Common myeloid progenitor, CD34-positive (primary cell): ENCODE data around the gene PADI3.

ENCODE experiments used
- CTCF ChIA-PET: fragments of 350-600 bp; sonication (Branson Sonifier 250); formaldehyde crosslinking; loops from one replicate; lab custom pipeline; 2021; ENCODE audit warnings: antibody characterized with exemption; lab: Charles Lee
- POLR2A ChIA-PET: fragments of 350-600 bp; sonication (Branson Sonifier 250); formaldehyde crosslinking; loops from one replicate; lab custom pipeline; 2021; ENCODE audit warnings: antibody characterized with exemption; lab: Charles Lee
- DNase-seq, 3 donors: peaks; one replicate each; pipeline versions ENCODE4 v3.0.0 to v3.0.0-alpha.2; 2013
- H3K27ac ChIP-seq, 2 experiments: 1 replicate in 1 of 2; 2 replicates in 1 of 2; pipeline ENCODE4 v1.7.0; 2013; ENCODE audit warnings: inconsistent platforms in 2 of 2, low read length in 2 of 2, mild to moderate bottlenecking in 2 of 2, low read depth in 1 of 2, moderate library complexity in 1 of 2; ENCODE audit not compliant: severe bottlenecking in 2 of 2, insufficient read depth in 1 of 2, poor library complexity in 1 of 2
- H3K27me3 ChIP-seq, 5 experiments: replicated peaks in 2 of 5; 1 replicate in 3 of 5; 2 replicates in 2 of 5; pipeline versions ENCODE4 v1.6.1 to v1.7.0; 2013; ENCODE audit warnings: low read length in 4 of 5, mild to moderate bottlenecking in 2 of 5, moderate library complexity in 2 of 5, inconsistent platforms in 1 of 5; ENCODE audit not compliant: insufficient read depth in 5 of 5, control insufficient read depth in 4 of 5
- H3K36me3 ChIP-seq, 4 experiments: 1 replicate in 2 of 4; 2 replicates in 2 of 4; pipeline versions ENCODE4 v1.6.1 to v1.7.0; 2013; ENCODE audit warnings: low read length in 3 of 4, control low read depth in 1 of 4, mild to moderate bottlenecking in 1 of 4; ENCODE audit not compliant: control insufficient read depth in 4 of 4, insufficient read depth in 4 of 4
- H3K4me1 ChIP-seq, 4 experiments: 1 replicate in 3 of 4; 2 replicates in 1 of 4; pipeline versions ENCODE4 v1.6.1 to v1.7.1; 2013; ENCODE audit warnings: low read length in 3 of 4, mild to moderate bottlenecking in 3 of 4, control low read depth in 1 of 4, inconsistent platforms in 1 of 4, moderate library complexity in 1 of 4; ENCODE audit not compliant: control insufficient read depth in 4 of 4, insufficient read depth in 4 of 4; ENCODE audit errors: control extremely low read depth in 1 of 4
- H3K4me3 ChIP-seq, 7 experiments: 1 replicate in 4 of 7; 2 replicates in 3 of 7; pipeline versions ENCODE4 v1.5.1 to v1.7.0; 2013; ENCODE audit warnings: mild to moderate bottlenecking in 7 of 7, low read length in 6 of 7, moderate library complexity in 6 of 7, inconsistent platforms in 2 of 7, low read depth in 2 of 7, control low read depth in 1 of 7; ENCODE audit not compliant: insufficient read depth in 4 of 7, control insufficient read depth in 1 of 7; ENCODE audit errors: extremely low read depth in 1 of 7
- H3K9me3 ChIP-seq, 5 experiments: 1 replicate in 4 of 5; 2 replicates in 1 of 5; pipeline versions ENCODE4 v1.6.1 to v1.7.1; 2013; ENCODE audit warnings: low read length in 4 of 5, mild to moderate bottlenecking in 2 of 5, inconsistent platforms in 1 of 5, low read depth in 1 of 5, moderate library complexity in 1 of 5; ENCODE audit not compliant: control insufficient read depth in 4 of 5, insufficient read depth in 2 of 5; ENCODE audit errors: control extremely low read depth in 1 of 5
- WGBS: methylation state at CpG from one replicate; pipeline ENCODE4 v1.1.5; 2013; ENCODE audit not compliant: insufficient coverage; 5-methylcytosine and 5-hydroxymethylcytosine counted together

The PADI3 gene

DNA sequence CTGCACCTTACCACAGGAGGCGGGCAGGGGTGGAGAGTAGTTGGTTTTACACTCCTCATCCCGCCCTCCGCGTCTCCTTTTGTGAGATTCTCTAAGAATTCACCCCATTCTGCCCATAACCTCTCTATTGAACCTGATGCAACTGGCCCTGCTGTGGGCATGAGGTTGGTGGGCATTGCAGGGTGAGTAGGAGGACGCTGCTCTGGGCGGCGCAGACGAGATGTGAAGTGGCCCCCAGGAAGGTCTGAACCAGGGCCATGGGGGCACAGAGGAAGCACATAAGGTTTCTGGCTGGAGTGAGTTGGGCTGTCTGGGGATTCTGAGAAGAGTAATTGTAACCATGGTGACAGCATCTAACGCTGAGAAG lies 35.1 kb upstream of the PADI3 start:
- POLR2A ChIA-PET: no interaction called here
- Histone ChIP-seq H3K4me1 (peaks cover 4 to 54% (median 33%) of the 10 kb centered on the region in 4 experiments), H3K27ac (no peak overlapping the region), H3K4me3 (no peak overlapping the region), H3K9me3 (no peaks in the 10 kb centered on the region), H3K27me3 (peaks cover 0 to 5% (median 0%) of the 10 kb centered on the region in 5 experiments), H3K36me3 (no peaks in the 10 kb centered on the region)
- CTCF ChIA-PET: interaction anchor here (1.4 to 2.6 kb wide), 5 partner anchors 9 to 89 kb away, joined by 3 to 16 read pairs (median 5); no protein-coding TSS in a partner anchor
- 96% methylated on average over 5 of the region's 9 CpGs for WGBS
- no peak for DNase-seq

- peaks cover 0 to 5% (median 0%) of the 10 kb centered on the region in 5 experiments for H3K27me3 ChIP-seq
- ChIA-PET POLR2A (no interaction called here), CTCF (interaction anchor here (0.6 to 1.8 kb wide), 6 partner anchors 8 to 46 kb away, joined by 3 to 8 read pairs (median 4); no protein-coding TSS in a partner anchor)
- H3K27ac ChIP-seq: no peak overlapping the region
- peaks cover 4 to 54% (median 33%) of the 10 kb centered on the region in 4 experiments for H3K4me1 ChIP-seq
- peak in 2 of 3 donors; percentile 31 to 38 for DNase-seq
- WGBS: 92% methylated on average over 3 of the region's 5 CpGs
- H3K9me3 ChIP-seq: no peaks in the 10 kb centered on the region
- H3K4me3 ChIP-seq: no peak overlapping the region
- no peaks in the 10 kb centered on the region for H3K36me3 ChIP-seq
Observed at GRCh38 chr1:17214876-17215544, 33.9 kb upstream of the PADI3 start.

- CTCF ChIA-PET: interaction anchor here (0.6 to 1.8 kb wide), 5 partner anchors 11 to 46 kb away, joined by 3 to 8 read pairs (median 4); no protein-coding TSS in a partner anchor
- WGBS: 100% methylated on average over 5 of the region's 6 CpGs
Observed at GRCh38 chr1:17215545-17215890, 33.4 kb upstream of the PADI3 start.

DNA sequence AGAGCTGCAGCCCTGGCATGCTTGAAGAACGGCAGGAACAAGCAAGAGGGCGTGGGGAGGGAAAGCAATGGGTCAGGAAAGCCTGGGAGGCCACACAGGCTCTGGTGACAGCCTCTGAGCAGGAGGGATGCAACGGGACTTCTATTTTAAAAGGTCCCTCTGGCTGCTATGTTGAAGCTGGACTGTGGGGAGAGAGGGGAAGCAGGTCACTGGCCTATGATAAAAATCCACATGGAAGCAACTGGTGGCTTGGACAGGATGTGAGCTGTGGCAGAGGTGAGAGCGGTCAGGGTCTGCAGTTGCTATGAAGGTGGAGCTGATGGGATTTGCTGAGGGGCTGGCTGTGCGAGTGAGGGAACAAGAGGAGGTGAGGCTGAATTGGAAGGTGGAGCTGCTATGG lies 32.8 kb upstream of the PADI3 start:
- POLR2A ChIA-PET: interaction anchor here (0.6 kb wide), 1 partner anchor 150 kb away, joined by 3 read pairs; no protein-coding TSS in a partner anchor
- CTCF ChIA-PET: interaction anchor here (1.3 to 1.6 kb wide), 3 partner anchors 17 to 47 kb away, joined by 3 to 8 read pairs (median 4); no protein-coding TSS in a partner anchor
- Histone ChIP-seq H3K27ac (no peak overlapping the region), H3K4me1 (peaks cover 4 to 46% (median 31%) of the 10 kb centered on the region in 4 experiments), H3K27me3 (peaks cover 0 to 5% (median 0%) of the 10 kb centered on the region in 5 experiments), H3K9me3 (no peaks in the 10 kb centered on the region), H3K36me3 (no peaks in the 10 kb centered on the region), H3K4me3 (no peak overlapping the region)
- WGBS: 86% methylated on average over 5 of the region's 5 CpGs
- DNase-seq: no peak

More at GRCh38 chr1:17215545-17215890, 33.4 kb upstream of the PADI3 start:
- Histone ChIP-seq H3K4me1 (peaks cover 4 to 51% (median 33%) of the 10 kb centered on the region in 4 experiments), H3K9me3 (no peaks in the 10 kb centered on the region), H3K27me3 (peaks cover 0 to 5% (median 0%) of the 10 kb centered on the region in 5 experiments), H3K27ac (no peak overlapping the region), H3K36me3 (no peaks in the 10 kb centered on the region), H3K4me3 (no peak overlapping the region)
- POLR2A ChIA-PET: interaction anchor here (0.6 kb wide), 1 partner anchor 149 kb away, joined by 3 read pairs; no protein-coding TSS in a partner anchor
- DNase-seq: no peak

DNA sequence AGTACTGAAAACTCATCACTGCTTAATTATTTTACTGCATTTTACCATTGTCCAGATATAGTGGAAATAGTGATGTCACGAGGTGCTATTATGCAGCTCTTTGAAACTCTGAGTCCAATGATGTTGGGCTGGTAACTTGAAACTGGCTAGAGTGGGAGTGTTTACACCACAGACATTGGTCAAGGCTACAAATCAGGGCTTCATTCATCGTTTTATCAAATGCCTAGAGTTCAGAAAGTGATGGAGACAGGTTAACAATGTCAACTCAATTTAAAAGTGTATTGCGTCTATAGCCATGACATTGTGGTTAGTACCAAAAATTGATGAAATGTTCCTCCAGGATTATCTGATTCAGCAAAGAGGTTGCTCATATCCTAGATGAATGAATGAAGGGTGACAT lies 31.3 kb upstream of the PADI3 start:
- CTCF ChIA-PET: no interaction called here
- H3K27me3 ChIP-seq: peaks cover 0 to 5% (median 0%) of the 10 kb centered on the region in 5 experiments
- POLR2A ChIA-PET: no interaction called here

GRCh38 chr1:17218939-17219338 lies 30.0 kb upstream of the PADI3 start:
- Histone ChIP-seq H3K4me3 (no peak overlapping the region), H3K27ac (no peak overlapping the region), H3K27me3 (peaks cover 0 to 5% (median 0%) of the 10 kb centered on the region in 5 experiments), H3K4me1 (peaks cover 0 to 20% (median 9%) of the 10 kb centered on the region in 4 experiments), H3K9me3 (no peaks in the 10 kb centered on the region), H3K36me3 (no peaks in the 10 kb centered on the region)
- DNase-seq: no peak
- POLR2A ChIA-PET: no interaction called here
- CTCF ChIA-PET: no interaction called here
- WGBS: 95% methylated on average over 7 of the region's 7 CpGs

More for the DNA sequence above, 31.3 kb upstream of the PADI3 start:
- DNase-seq: no peak
- 100% methylated on average over 2 of the region's 3 CpGs for WGBS
- Histone ChIP-seq H3K36me3 (no peaks in the 10 kb centered on the region), H3K9me3 (no peaks in the 10 kb centered on the region), H3K4me1 (peaks cover 4 to 33% (median 19%) of the 10 kb centered on the region in 4 experiments), H3K27ac (no peak overlapping the region), H3K4me3 (no peak overlapping the region)

DNA sequence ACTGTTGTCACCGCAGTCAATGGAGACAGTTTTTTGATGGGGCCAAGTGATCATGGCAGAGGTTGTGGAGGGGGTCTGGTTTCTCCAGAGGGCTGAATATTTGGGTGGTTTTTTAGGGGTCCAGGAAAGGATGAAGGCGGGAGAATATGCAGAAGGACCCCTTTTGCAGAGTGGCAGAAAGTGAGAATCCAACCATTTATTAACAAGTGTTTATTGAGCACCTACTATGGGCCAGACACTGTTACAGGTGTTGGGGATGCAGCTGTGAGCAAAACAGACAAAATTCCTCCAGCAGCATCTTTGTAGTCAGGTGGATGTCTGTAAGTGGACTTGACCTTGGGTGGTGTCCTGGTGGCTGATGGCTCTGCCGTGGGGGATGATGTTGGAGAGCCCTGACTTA lies 28.6 kb upstream of the PADI3 start:
- Histone ChIP-seq H3K4me1 (peaks cover 0 to 7% (median under 1%) of the 10 kb centered on the region in 4 experiments), H3K9me3 (no peaks in the 10 kb centered on the region), H3K27me3 (peaks cover 0 to 5% (median 0%) of the 10 kb centered on the region in 5 experiments), H3K27ac (no peak overlapping the region), H3K4me3 (no peak overlapping the region), H3K36me3 (no peaks in the 10 kb centered on the region)
- no peak for DNase-seq
- ChIA-PET POLR2A (no interaction called here), CTCF (interaction anchor here (0.6 kb wide), 1 partner anchor 95 kb away, joined by 3 read pairs; no protein-coding TSS in a partner anchor)
- 100% methylated on average over 3 of the region's 3 CpGs for WGBS
